Uterus (tissue), 2 donors: Measurements from ENCODE around the gene MAFB.

Source experiments
- CTCF ChIP-seq, 4 experiments: fragments of 200-600 bp in 2 of 4; fragments of 450-650 bp in 2 of 4; sonication (generic) in 2 of 4; IDR thresholded peaks; one replicate each; pipeline ENCODE4 v1.5.1; 2016 to 2019; ENCODE audit warnings: antibody characterized with exemption in 4 of 4, mild to moderate bottlenecking in 2 of 4, moderate library complexity in 1 of 4
- POLR2A ChIP-seq, 2 donors: fragments of 450-650 bp; IDR thresholded peaks; one replicate each; pipeline ENCODE4 v1.6.1; 2016; ENCODE audit warnings: antibody characterized with exemption in 2 of 2, mild to moderate bottlenecking in 1 of 2, moderate library complexity in 1 of 2

GRCh38 chr20:40663304-40663790, 25.7 kb downstream of the MAFB start:
- TF ChIP-seq CTCF (IDR thresholded peaks at IDR 0.05) (no peak), POLR2A (IDR thresholded peaks at IDR 0.05) (no peak)
